ENCODE results near the gene ZBTB7C. TPM values are rescaled to one million over a fixed set of nuclear protein-coding genes. Genes with fewer than 3 reads are reported as not detected.

Gene ZBTB7C
- total RNA-seq (2022) (not detected in 2 replicates), Bru-seq, nascent RNA (percentile 3 among the genes with signal in this experiment), BruChase-seq, experiment 1, labeled RNA remaining after a 6-hour chase (percentile 3 among the genes with signal in this experiment), BruChase-seq, experiment 2, labeled RNA remaining after a 2-hour chase (percentile 1 among the genes with signal in this experiment)
- long read RNA-seq = 0 reads

- peaks cover 85% of the 10 kb centered on the region for H3K27me3 Mint-ChIP-seq (ENCODE audit: unreplicated experiment)
- peak; percentile 28 for DNase-seq
- peaks cover 7% of the 10 kb centered on the region for H3K4me1 Mint-ChIP-seq (ENCODE audit: low read depth, unreplicated experiment)
- TF ChIP-seq CTCF (IDR thresholded peaks at IDR 0.05; ENCODE audit: unreplicated experiment) = no peak
- H3K9me3 Mint-ChIP-seq (ENCODE audit: low read depth, unreplicated experiment) = no peaks in the 10 kb centered on the region
- H3K27ac Mint-ChIP-seq (ENCODE audit: unreplicated experiment) = no peak within 1 kb of the TSS
- intact Hi-C loops (cut with micrococcal nuclease; ENCODE audit: unreplicated experiment) = no loop called here
- no TSS peak for BruUV-seq (replicated peaks)
- peak within 1 kb of the TSS; percentile 75 for H3K4me3 Mint-ChIP-seq (ENCODE audit: low read depth, unreplicated experiment)
- CTCF ChIA-PET = no interaction called here
- H3K36me3 Mint-ChIP-seq (ENCODE audit: insufficient read depth, unreplicated experiment) = peaks cover 6% of the 10 kb centered on the region
Measured at GRCh38 chr18:48408727-48409590, at the start of gene ZBTB7C. Gene ZBTB7C, minus strand, starts transcription at chr18:48409383.

GRCh38 chr18:48456838-48457237 is 47.7 kb upstream of the ZBTB7C start:
- H3K27me3 Mint-ChIP-seq (ENCODE audit: unreplicated experiment) = no peaks in the 10 kb centered on the region
- intact Hi-C loops (cut with micrococcal nuclease; ENCODE audit: unreplicated experiment) = no loop called here
- peaks cover 79% of the 10 kb centered on the region for H3K4me1 Mint-ChIP-seq (ENCODE audit: low read depth, unreplicated experiment)
- CTCF ChIA-PET = interaction anchor here (1.2 to 2.1 kb wide), 2 partner anchors 8 to 11 kb away, joined by 5 to 15 read pairs; no protein-coding TSS in a partner anchor
- no peak for TF ChIP-seq CTCF (IDR thresholded peaks at IDR 0.05; ENCODE audit: unreplicated experiment)
- peaks cover 12% of the 10 kb centered on the region for H3K36me3 Mint-ChIP-seq (ENCODE audit: insufficient read depth, unreplicated experiment)
- no peak overlapping the region for H3K4me3 Mint-ChIP-seq (ENCODE audit: low read depth, unreplicated experiment)
- no TSS peak for BruUV-seq (replicated peaks)
- no peak for DNase-seq
- H3K27ac Mint-ChIP-seq (ENCODE audit: unreplicated experiment) = peak overlapping the region; percentile 53
- H3K9me3 Mint-ChIP-seq (ENCODE audit: low read depth, unreplicated experiment) = no peaks in the 10 kb centered on the region

GRCh38 chr18:48455555-48456478 is 46.6 kb upstream of the ZBTB7C start:
- TF ChIP-seq CTCF (IDR thresholded peaks at IDR 0.05; ENCODE audit: unreplicated experiment) = no peak
- peaks cover 5% of the 10 kb centered on the region for H3K27me3 Mint-ChIP-seq (ENCODE audit: unreplicated experiment)
- peaks cover 69% of the 10 kb centered on the region for H3K4me1 Mint-ChIP-seq (ENCODE audit: low read depth, unreplicated experiment)
- no peaks in the 10 kb centered on the region for H3K9me3 Mint-ChIP-seq (ENCODE audit: low read depth, unreplicated experiment)
- H3K4me3 Mint-ChIP-seq (ENCODE audit: low read depth, unreplicated experiment) = no peak overlapping the region
- peak overlapping the region; percentile 53 for H3K27ac Mint-ChIP-seq (ENCODE audit: unreplicated experiment)
- H3K36me3 Mint-ChIP-seq (ENCODE audit: insufficient read depth, unreplicated experiment) = peaks cover 12% of the 10 kb centered on the region
- CTCF ChIA-PET = interaction anchor here (0.5 to 2.1 kb wide), 4 partner anchors 9 to 526 kb away, joined by 3 to 15 read pairs (median 6); no protein-coding TSS in a partner anchor
- peak; percentile 91 for DNase-seq
- BruUV-seq (replicated peaks) = no TSS peak
- intact Hi-C loops (cut with micrococcal nuclease; ENCODE audit: unreplicated experiment) = no loop called here

- Mint-ChIP-seq H3K4me1 (ENCODE audit: low read depth, unreplicated experiment) (peaks cover 54% of the 10 kb centered on the region), H3K9me3 (ENCODE audit: low read depth, unreplicated experiment) (no peaks in the 10 kb centered on the region), H3K27ac (ENCODE audit: unreplicated experiment) (no peak overlapping the region), H3K36me3 (ENCODE audit: insufficient read depth, unreplicated experiment) (peaks cover 12% of the 10 kb centered on the region), H3K27me3 (ENCODE audit: unreplicated experiment) (peaks cover 20% of the 10 kb centered on the region), H3K4me3 (ENCODE audit: low read depth, unreplicated experiment) (no peak overlapping the region)
- intact Hi-C loops (cut with micrococcal nuclease; ENCODE audit: unreplicated experiment) = no loop called here
- DNase-seq = no peak
- CTCF ChIA-PET = interaction anchor here (0.7 kb wide), 1 partner anchor 541 kb away, joined by 5 read pairs; no protein-coding TSS in a partner anchor
- no peak for TF ChIP-seq CTCF (IDR thresholded peaks at IDR 0.05; ENCODE audit: unreplicated experiment)
- BruUV-seq (replicated peaks) = no TSS peak
Measured at GRCh38 chr18:48454261-48454757, 45.1 kb upstream of the ZBTB7C start.

All from Calu3 (cell line).